A673 (cell line): ENCODE results near the gene AAGAB.

ENCODE experiments used
- EZH2 ChIP-seq: fragments of 200-600 bp; sonication (generic); IDR thresholded peaks from 2 replicates; pipeline ENCODE4 v1.6.1; 2017; ENCODE audit warnings: borderline replicate concordance, low read depth, mild to moderate bottlenecking, mixed read lengths, antibody characterized with exemption, low read length; ENCODE audit not compliant: poor library complexity, severe bottlenecking
- TF ChIP-seq, protein P1 (sequence below): fragments of 300-800, 200-600 bp; sonication (generic); conservative IDR thresholded peaks from 2 replicates; pipeline ENCODE4 v1.5.1; 2017; ENCODE audit warnings: low read depth, mild to moderate bottlenecking, antibody characterized with exemption, low read length, moderate library complexity, mixed read lengths

DNA sequence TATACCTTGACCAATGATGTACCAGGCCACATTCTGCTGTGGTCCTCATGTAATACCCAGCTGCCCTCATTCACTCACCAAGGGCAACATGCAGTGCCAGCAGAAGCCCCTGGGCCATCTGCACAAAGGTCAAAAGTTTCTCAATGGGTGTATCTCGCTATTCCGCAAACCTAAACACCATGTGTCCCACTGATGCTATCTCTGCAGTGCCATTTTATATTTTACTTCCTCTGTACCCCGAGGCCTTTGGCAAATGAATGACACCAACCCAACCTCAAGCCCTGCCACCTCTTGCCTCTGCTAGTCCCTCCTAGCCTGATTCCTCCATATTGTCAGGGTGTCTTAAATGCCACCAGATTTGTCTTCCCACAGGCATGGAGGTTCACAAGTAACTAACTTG is 59.2 kb downstream of the AAGAB start:
- TF ChIP-seq EZH2, result no peak
- TF ChIP-seq, protein P1, sequence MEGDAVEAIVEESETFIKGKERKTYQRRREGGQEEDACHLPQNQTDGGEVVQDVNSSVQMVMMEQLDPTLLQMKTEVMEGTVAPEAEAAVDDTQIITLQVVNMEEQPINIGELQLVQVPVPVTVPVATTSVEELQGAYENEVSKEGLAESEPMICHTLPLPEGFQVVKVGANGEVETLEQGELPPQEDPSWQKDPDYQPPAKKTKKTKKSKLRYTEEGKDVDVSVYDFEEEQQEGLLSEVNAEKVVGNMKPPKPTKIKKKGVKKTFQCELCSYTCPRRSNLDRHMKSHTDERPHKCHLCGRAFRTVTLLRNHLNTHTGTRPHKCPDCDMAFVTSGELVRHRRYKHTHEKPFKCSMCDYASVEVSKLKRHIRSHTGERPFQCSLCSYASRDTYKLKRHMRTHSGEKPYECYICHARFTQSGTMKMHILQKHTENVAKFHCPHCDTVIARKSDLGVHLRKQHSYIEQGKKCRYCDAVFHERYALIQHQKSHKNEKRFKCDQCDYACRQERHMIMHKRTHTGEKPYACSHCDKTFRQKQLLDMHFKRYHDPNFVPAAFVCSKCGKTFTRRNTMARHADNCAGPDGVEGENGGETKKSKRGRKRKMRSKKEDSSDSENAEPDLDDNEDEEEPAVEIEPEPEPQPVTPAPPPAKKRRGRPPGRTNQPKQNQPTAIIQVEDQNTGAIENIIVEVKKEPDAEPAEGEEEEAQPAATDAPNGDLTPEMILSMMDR, result no peak
